NT2/D1 (cell line): ENCODE data around the gene THEMIS2.

ENCODE experiments used
- SUZ12 ChIP-seq: IDR thresholded peaks from 2 replicates; pipeline ENCODE4 v1.6.1; 2011; ENCODE audit not compliant: insufficient read length, insufficient read depth; ENCODE audit errors: extremely low read depth
- YY1 ChIP-seq: IDR thresholded peaks from 2 replicates; pipeline ENCODE4 v1.6.1; 2011; ENCODE audit not compliant: insufficient read length, insufficient read depth
- ZNF274 ChIP-seq: IDR thresholded peaks from 2 replicates; pipeline ENCODE4 v1.6.1; 2011; ENCODE audit warnings: mild to moderate bottlenecking, low read depth, low read length

DNA sequence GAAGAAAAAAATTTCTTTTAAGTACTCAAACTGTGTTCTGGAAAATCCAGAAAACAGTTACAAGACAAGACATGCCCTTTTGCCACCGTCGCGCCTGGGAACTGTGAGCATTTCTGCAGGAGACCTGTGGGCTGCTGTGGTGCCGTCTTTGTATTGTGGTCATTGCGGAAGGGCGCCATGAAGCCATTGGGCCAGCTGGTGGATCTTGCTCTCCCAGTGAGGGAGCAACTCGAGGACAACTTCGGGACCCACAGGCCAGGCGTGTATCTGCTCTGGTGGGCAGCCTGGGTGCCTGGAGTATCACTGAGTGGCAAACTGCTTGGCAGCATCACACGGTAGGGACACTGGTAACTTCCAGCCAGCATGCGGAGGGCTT is 3.8 kb upstream of the THEMIS2 start:
- TF ChIP-seq ZNF274 (no peak), SUZ12 (no peak), YY1 (no peak)
